Measurements from ENCODE around the gene USH1C. TPM values are rescaled to one million over a fixed set of nuclear protein-coding genes. Genes with fewer than 3 reads are reported as not detected.
A peak's percentile ranks its signal among the peaks of the same experiment; 100 is the strongest.

Gene USH1C
- total and polyA plus RNA-seq, 8 donors, result 4.8 to 107 (median 22.2) TPM

GRCh38 chr11:17486646-17487045 lies 57.6 kb downstream of the USH1C start:
- no peaks in the 10 kb centered on the region for H3K36me3 ChIP-seq
- TF ChIP-seq POLR2AphosphoS5 (IDR thresholded peaks at IDR 0.05) (no peak), POLR2A (IDR thresholded peaks at IDR 0.05) (no peak), EP300 (IDR thresholded peaks at IDR 0.05) (no peak)
- TF ChIP-seq, protein P1, sequence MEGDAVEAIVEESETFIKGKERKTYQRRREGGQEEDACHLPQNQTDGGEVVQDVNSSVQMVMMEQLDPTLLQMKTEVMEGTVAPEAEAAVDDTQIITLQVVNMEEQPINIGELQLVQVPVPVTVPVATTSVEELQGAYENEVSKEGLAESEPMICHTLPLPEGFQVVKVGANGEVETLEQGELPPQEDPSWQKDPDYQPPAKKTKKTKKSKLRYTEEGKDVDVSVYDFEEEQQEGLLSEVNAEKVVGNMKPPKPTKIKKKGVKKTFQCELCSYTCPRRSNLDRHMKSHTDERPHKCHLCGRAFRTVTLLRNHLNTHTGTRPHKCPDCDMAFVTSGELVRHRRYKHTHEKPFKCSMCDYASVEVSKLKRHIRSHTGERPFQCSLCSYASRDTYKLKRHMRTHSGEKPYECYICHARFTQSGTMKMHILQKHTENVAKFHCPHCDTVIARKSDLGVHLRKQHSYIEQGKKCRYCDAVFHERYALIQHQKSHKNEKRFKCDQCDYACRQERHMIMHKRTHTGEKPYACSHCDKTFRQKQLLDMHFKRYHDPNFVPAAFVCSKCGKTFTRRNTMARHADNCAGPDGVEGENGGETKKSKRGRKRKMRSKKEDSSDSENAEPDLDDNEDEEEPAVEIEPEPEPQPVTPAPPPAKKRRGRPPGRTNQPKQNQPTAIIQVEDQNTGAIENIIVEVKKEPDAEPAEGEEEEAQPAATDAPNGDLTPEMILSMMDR (IDR thresholded peaks at IDR 0.05), result no peak
- no peaks in the 10 kb centered on the region for H3K9me3 ChIP-seq
- H3K4me3 ChIP-seq, result no peak overlapping the region
- H3K27me3 ChIP-seq, result peaks cover 0 to 15% (median 0%) of the 10 kb centered on the region in 3 donors
- H3K4me1 ChIP-seq, result no peaks in the 10 kb centered on the region
- no peak for DNase-seq
- 75 to 88% (median 87%) methylated on average over 5 of the region's 5 CpGs for WGBS, 5 donors
- intact Hi-C loops (cut with DNase I; ENCODE audit: low total_unique reads), result no loop called here
- H3K27ac ChIP-seq, result no peak overlapping the region

DNA sequence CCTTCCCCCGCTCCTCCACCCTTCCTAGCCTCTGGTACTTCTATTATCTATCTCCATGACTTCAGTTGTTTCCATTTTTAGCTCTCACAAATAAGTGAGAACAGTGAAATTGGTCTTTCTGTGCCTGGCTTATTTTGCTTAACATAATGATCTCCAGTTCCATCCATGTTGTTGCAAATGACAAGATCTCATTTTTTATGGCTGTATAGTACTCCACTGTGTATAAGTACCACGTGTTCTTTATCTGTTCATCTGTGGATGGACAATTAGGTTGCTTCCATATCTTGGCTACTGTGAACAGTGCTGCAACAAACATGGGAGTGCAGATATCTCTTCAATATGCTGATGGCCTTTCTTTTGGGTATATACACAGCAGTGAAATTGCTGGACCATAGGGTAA lies 60.7 kb downstream of the USH1C start:
- no peak for TF ChIP-seq EP300 (IDR thresholded peaks at IDR 0.05)
- TF ChIP-seq, protein P1 (IDR thresholded peaks at IDR 0.05), result no peak
- TF ChIP-seq POLR2A (IDR thresholded peaks at IDR 0.05), result no peak
- TF ChIP-seq POLR2AphosphoS5 (IDR thresholded peaks at IDR 0.05), result no peak
- no peaks in the 10 kb centered on the region for H3K36me3 ChIP-seq
- H3K4me1 ChIP-seq, result peaks cover 0 to 7% (median 6%) of the 10 kb centered on the region in 4 donors
- H3K4me3 ChIP-seq, result no peak overlapping the region
- peaks cover 0 to 11% (median 0%) of the 10 kb centered on the region in 3 donors for H3K27me3 ChIP-seq
- intact Hi-C loops (cut with DNase I; ENCODE audit: low total_unique reads), result no loop called here
- no peak for DNase-seq
- no peaks in the 10 kb centered on the region for H3K9me3 ChIP-seq
- no peak overlapping the region for H3K27ac ChIP-seq
- 73 to 77% (median 76%) methylated on average over 2 of the region's 2 CpGs for WGBS, 5 donors

DNA sequence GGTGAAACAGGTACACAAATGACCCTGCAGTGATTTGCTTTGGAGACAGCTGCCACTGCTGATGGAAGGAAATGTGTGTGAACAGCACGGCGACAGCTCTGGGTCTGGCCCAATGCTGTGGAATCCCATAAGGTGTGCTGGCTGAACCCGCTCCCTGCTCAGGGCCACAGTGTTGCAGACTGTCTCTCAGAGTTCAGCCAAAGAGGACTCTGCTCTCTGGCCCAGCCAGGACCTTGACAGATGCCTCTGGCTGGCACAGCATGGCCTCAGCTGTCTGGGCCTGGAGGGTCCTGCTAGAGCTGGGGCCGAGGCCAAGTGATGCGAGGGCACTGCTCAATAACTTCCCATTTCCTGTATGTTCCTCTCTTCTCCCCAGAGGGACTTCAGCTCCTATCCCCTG lies 62.3 kb downstream of the USH1C start:
- WGBS, 5 donors, result 74 to 92% (median 87%) methylated on average over 4 to 5 of the region's 5 CpGs
- Histone ChIP-seq H3K9me3 (no peaks in the 10 kb centered on the region), H3K4me1 (peaks cover under 1 to 8% (median 7%) of the 10 kb centered on the region in 4 donors), H3K36me3 (no peaks in the 10 kb centered on the region), H3K27me3 (peaks cover 2 to 27% (median 13%) of the 10 kb centered on the region in 3 donors), H3K4me3 (no peak overlapping the region), H3K27ac (no peak overlapping the region)
- no peak for TF ChIP-seq POLR2A (IDR thresholded peaks at IDR 0.05)
- TF ChIP-seq, protein P1 (IDR thresholded peaks at IDR 0.05), result no peak
- TF ChIP-seq EP300 (IDR thresholded peaks at IDR 0.05), result no peak
- no peak for TF ChIP-seq POLR2AphosphoS5 (IDR thresholded peaks at IDR 0.05)
- intact Hi-C loops (cut with DNase I; ENCODE audit: low total_unique reads), result no loop called here
- DNase-seq, result no peak

GRCh38 chr11:17479284-17480214 lies 64.7 kb downstream of the USH1C start:
- Histone ChIP-seq H3K27ac (no peak overlapping the region), H3K4me3 (no peak overlapping the region), H3K27me3 (peaks cover 19 to 50% (median 37%) of the 10 kb centered on the region in 3 donors), H3K36me3 (no peaks in the 10 kb centered on the region), H3K9me3 (no peaks in the 10 kb centered on the region), H3K4me1 (peaks cover 14 to 23% (median 20%) of the 10 kb centered on the region in 4 donors)
- peak; percentile 53 to 77 for DNase-seq
- TF ChIP-seq POLR2AphosphoS5 (IDR thresholded peaks at IDR 0.05), result no peak
- TF ChIP-seq POLR2A (IDR thresholded peaks at IDR 0.05), result no peak
- TF ChIP-seq EP300 (IDR thresholded peaks at IDR 0.05), result no peak
- TF ChIP-seq, protein P1 (IDR thresholded peaks at IDR 0.05), result no peak
- intact Hi-C loops (cut with DNase I; ENCODE audit: low total_unique reads), result no loop called here
- WGBS, 5 donors, result 24 to 32% (median 27%) methylated on average over 14 of the region's 14 CpGs
